HepG2 (cell line): ENCODE measurements around the gene SLC39A1. TPM values are rescaled to one million over a fixed set of nuclear protein-coding genes. Genes with fewer than 3 reads are reported as not detected.
A peak's percentile ranks its signal among the peaks of the same experiment; 100 is the strongest.

Experiments used
- ARHGAP35 ChIP-seq: sonication (generic); formaldehyde crosslinking; IDR thresholded peaks from 2 replicates; pipeline ENCODE4 v1.9.0; 2022; ENCODE audit warnings: mild to moderate bottlenecking, inconsistent platforms, moderate library complexity, missing genetic modification reagents, borderline replicate concordance
- ATF7 ChIP-seq, 2 experiments: fragments of 450-650 bp in 1 of 2; sonication (generic) in 1 of 2; formaldehyde crosslinking in 1 of 2; IDR thresholded peaks; 2 replicates each; pipeline versions ENCODE4 v1.4.0 to v1.6.1; 2016 to 2020; ENCODE audit warnings: antibody characterized with exemption in 1 of 2, mild to moderate bottlenecking in 1 of 2, missing genetic modification reagents in 1 of 2
- BHLHE40 ChIP-seq: IDR thresholded peaks from 2 replicates; pipeline ENCODE4 v1.6.1; 2011; ENCODE audit warnings: low read length, improper control_type of control experiment
- SPEN ChIP-seq: sonication (generic); formaldehyde crosslinking; IDR thresholded peaks from 2 replicates; pipeline ENCODE4 v1.5.1; 2020; ENCODE audit warnings: low read depth, mild to moderate bottlenecking, missing genetic modification reagents
- TARDBP ChIP-seq: sonication (generic); formaldehyde crosslinking; IDR thresholded peaks from 2 replicates; pipeline ENCODE4 v1.8.0; 2022; ENCODE audit warnings: mild to moderate bottlenecking, missing genetic modification reagents
- ZNF224 ChIP-seq: sonication (generic); formaldehyde crosslinking; IDR thresholded peaks from 2 replicates; pipeline ENCODE4 v1.5.0; 2020; ENCODE audit warnings: mild to moderate bottlenecking, missing genetic modification reagents
- ZNF264 ChIP-seq: sonication (generic); formaldehyde crosslinking; IDR thresholded peaks from 2 replicates; pipeline ENCODE4 v1.4.0; 2020; ENCODE audit warnings: missing genetic modification reagents
- ZNF326 ChIP-seq: sonication (generic); formaldehyde crosslinking; IDR thresholded peaks from 2 replicates; pipeline ENCODE4 v1.4.0; 2020; ENCODE audit warnings: missing genetic modification reagents, borderline replicate concordance
- ZNF598 ChIP-seq: sonication (generic); formaldehyde crosslinking; IDR thresholded peaks from 2 replicates; pipeline ENCODE4 v1.5.1; 2020; ENCODE audit warnings: mild to moderate bottlenecking, missing genetic modification reagents, borderline replicate concordance
- ZNF691 ChIP-seq: sonication (generic); formaldehyde crosslinking; IDR thresholded peaks from 2 replicates; pipeline ENCODE4 v1.4.0; 2020; ENCODE audit warnings: missing genetic modification reagents, low read depth, mild to moderate bottlenecking, borderline replicate concordance
- polyA plus RNA-seq, 8 experiments: library from polyadenylated mRNA; depleted of rRNA in 3 of 8; stranded (reverse) in 7 of 8; unstranded in 1 of 8; fragments of >200 nt; fragmentation: Illumina TruSeq in 4 of 8; extraction: Trizol in 4 of 8; gene quantifications; 2 replicates each; pipeline versions ENCODE4 v1.2.1 to v1.2.3, GENCODE V29; 2011 to 2016; ENCODE audit warnings: low read depth in 4 of 8, missing spikeins in 1 of 8, mixed read lengths in 1 of 8; ENCODE audit not compliant: insufficient read depth in 1 of 8
- total RNA-seq, 5 experiments: library from RNA; depleted of rRNA; stranded (reverse); fragments of >200 nt; fragmentation: Illumina TruSeq; extraction: Trizol; gene quantifications; 2 replicates each; pipeline ENCODE4 v1.2.3, GENCODE V29; 2016; ENCODE audit warnings: low read depth in 1 of 5
- TF ChIP-seq, protein P1 (sequence below): IDR thresholded peaks from 2 replicates; pipeline ENCODE4 v1.6.1; 2012; ENCODE audit warnings: inconsistent platforms
- TF ChIP-seq, protein P2 (sequence below): sonication (generic); formaldehyde crosslinking; IDR thresholded peaks from 2 replicates; pipeline ENCODE4 v1.5.1; 2020; ENCODE audit warnings: mild to moderate bottlenecking, missing genetic modification reagents, moderate library complexity

The SLC39A1 gene
- total and polyA plus RNA-seq, 2 of the 13 experiments (the other 11 are each of a cell fraction or from before 2014, with no cell fraction given), result 71.2 to 78.4 TPM

GRCh38 chr1:153962088-153963029 is 978 bp downstream of the SLC39A1 start (continued):
- TF ChIP-seq, protein P1, sequence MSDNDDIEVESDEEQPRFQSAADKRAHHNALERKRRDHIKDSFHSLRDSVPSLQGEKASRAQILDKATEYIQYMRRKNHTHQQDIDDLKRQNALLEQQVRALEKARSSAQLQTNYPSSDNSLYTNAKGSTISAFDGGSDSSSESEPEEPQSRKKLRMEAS, result peak; percentile 20; the same call in 1 of the 2 replicates
- TF ChIP-seq ZNF264 (no peak), BHLHE40 (0 out of 2 replicates have a peak, but pooled peaks have one; percentile 7), SPEN (no peak), ZNF326 (CRISPR knock-in tag) (no peak), ATF7 (IDR thresholded peaks at IDR 0.05) (no peak), ATF7 (CRISPR knock-in tag; IDR thresholded peaks at IDR 0.05) (0 out of 2 replicates have a peak, but pooled peaks have one; percentile 31), ARHGAP35 (no peak), ZNF598 (CRISPR knock-in tag) (no peak), ZNF224 (0 out of 2 replicates have a peak, but pooled peaks have one; percentile 31), TARDBP (CRISPR knock-in tag) (0 out of 2 replicates have a peak, but pooled peaks have one; percentile 7), ZNF691 (CRISPR knock-in tag) (0 out of 2 replicates have a peak, but pooled peaks have one; percentile 34)
- TF ChIP-seq, protein P2, sequence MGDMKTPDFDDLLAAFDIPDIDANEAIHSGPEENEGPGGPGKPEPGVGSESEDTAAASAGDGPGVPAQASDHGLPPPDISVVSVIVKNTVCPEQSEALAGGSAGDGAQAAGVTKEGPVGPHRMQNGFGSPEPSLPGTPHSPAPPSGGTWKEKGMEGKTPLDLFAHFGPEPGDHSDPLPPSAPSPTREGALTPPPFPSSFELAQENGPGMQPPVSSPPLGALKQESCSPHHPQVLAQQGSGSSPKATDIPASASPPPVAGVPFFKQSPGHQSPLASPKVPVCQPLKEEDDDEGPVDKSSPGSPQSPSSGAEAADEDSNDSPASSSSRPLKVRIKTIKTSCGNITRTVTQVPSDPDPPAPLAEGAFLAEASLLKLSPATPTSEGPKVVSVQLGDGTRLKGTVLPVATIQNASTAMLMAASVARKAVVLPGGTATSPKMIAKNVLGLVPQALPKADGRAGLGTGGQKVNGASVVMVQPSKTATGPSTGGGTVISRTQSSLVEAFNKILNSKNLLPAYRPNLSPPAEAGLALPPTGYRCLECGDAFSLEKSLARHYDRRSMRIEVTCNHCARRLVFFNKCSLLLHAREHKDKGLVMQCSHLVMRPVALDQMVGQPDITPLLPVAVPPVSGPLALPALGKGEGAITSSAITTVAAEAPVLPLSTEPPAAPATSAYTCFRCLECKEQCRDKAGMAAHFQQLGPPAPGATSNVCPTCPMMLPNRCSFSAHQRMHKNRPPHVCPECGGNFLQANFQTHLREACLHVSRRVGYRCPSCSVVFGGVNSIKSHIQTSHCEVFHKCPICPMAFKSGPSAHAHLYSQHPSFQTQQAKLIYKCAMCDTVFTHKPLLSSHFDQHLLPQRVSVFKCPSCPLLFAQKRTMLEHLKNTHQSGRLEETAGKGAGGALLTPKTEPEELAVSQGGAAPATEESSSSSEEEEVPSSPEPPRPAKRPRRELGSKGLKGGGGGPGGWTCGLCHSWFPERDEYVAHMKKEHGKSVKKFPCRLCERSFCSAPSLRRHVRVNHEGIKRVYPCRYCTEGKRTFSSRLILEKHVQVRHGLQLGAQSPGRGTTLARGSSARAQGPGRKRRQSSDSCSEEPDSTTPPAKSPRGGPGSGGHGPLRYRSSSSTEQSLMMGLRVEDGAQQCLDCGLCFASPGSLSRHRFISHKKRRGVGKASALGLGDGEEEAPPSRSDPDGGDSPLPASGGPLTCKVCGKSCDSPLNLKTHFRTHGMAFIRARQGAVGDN (CRISPR knock-in tag), result peak; percentile 50
